ENCODE data around the gene ADD1.
A peak's percentile ranks its signal among the peaks of the same experiment; 100 is the strongest.

ADD1 gene

GRCh38 chr4:2811830-2812611 is 31.6 kb upstream of the ADD1 start:
- peak overlapping the region; percentile 29 for H3K4me3 ChIP-seq (ENCODE audit: low read depth, low read length)
- no peak for DNase-seq (ENCODE audit: low read depth, low spot score)
- ChIA-PET CTCF (interaction anchor here (0.8 kb wide), 1 partner anchor 152 kb away, joined by 3 read pairs; no protein-coding TSS in a partner anchor), POLR2A (no interaction called here)
- TF ChIP-seq CTCF (IDR thresholded peaks at IDR 0.05; ENCODE audit: insufficient read depth, low read length, missing control alignments), result no peak

- DNase-seq (ENCODE audit: low read depth, low spot score), result no peak
These were observed 30.9 kb upstream of the ADD1 start for GRCh38 chr4:2812612-2813354.

GRCh38 chr4:2813446-2814405 is 29.9 kb upstream of the ADD1 start:
- POLR2A ChIA-PET, result no interaction called here
- CTCF ChIA-PET, result no interaction called here
- no peak for DNase-seq (ENCODE audit: low read depth, low spot score)
- no peak for TF ChIP-seq CTCF (IDR thresholded peaks at IDR 0.05; ENCODE audit: insufficient read depth, low read length, missing control alignments)
- no peak overlapping the region for H3K4me3 ChIP-seq (ENCODE audit: low read depth, low read length)

More at GRCh38 chr4:2812612-2813354, 30.9 kb upstream of the ADD1 start:
- peak overlapping the region; percentile 41 for H3K4me3 ChIP-seq (ENCODE audit: low read depth, low read length)
- ChIA-PET POLR2A (no interaction called here), CTCF (interaction anchor here (0.8 kb wide), 1 partner anchor 151 kb away, joined by 3 read pairs; no protein-coding TSS in a partner anchor)
- TF ChIP-seq CTCF (IDR thresholded peaks at IDR 0.05; ENCODE audit: insufficient read depth, low read length, missing control alignments), result no peak

- DNase-seq (ENCODE audit: low read depth, low spot score), result no peak
- no peak overlapping the region for H3K4me3 ChIP-seq (ENCODE audit: low read depth, low read length)
- ChIA-PET CTCF (interaction anchor here (0.7 kb wide), 1 partner anchor 13 kb away, joined by 3 read pairs; no protein-coding TSS in a partner anchor), POLR2A (no interaction called here)
- no peak for TF ChIP-seq CTCF (IDR thresholded peaks at IDR 0.05; ENCODE audit: insufficient read depth, low read length, missing control alignments)
These were observed 28.9 kb upstream of the ADD1 start for GRCh38 chr4:2814627-2815270.

GRCh38 chr4:2816401-2816954 is 27.2 kb upstream of the ADD1 start:
- DNase-seq (ENCODE audit: low read depth, low spot score), result no peak
- H3K4me3 ChIP-seq (ENCODE audit: low read depth, low read length), result no peak overlapping the region
- CTCF ChIA-PET, result no interaction called here
- no peak for TF ChIP-seq CTCF (IDR thresholded peaks at IDR 0.05; ENCODE audit: insufficient read depth, low read length, missing control alignments)
- POLR2A ChIA-PET, result no interaction called here

Data from AG04449 (cell line).